IPS-15b (cell line): Measurements from ENCODE around the gene HIVEP2.

Experiments
- H3K27me3 ChIP-seq: one replicate; pipeline ENCODE4 v1.6.1; 2013; ENCODE audit warnings: low read length; ENCODE audit not compliant: control insufficient read depth, insufficient read depth
- H3K36me3 ChIP-seq: one replicate; pipeline ENCODE4 v1.6.1; 2013; ENCODE audit warnings: low read length; ENCODE audit not compliant: control insufficient read depth, insufficient read depth
- H3K4me1 ChIP-seq: one replicate; pipeline ENCODE4 v1.6.1; 2013; ENCODE audit warnings: mild to moderate bottlenecking, low read length; ENCODE audit not compliant: control insufficient read depth, insufficient read depth
- H3K4me3 ChIP-seq: one replicate; pipeline ENCODE4 v1.5.1; 2013; ENCODE audit warnings: low read depth, low read length
- H3K9ac ChIP-seq: one replicate; pipeline ENCODE4 v1.6.1; 2013; ENCODE audit warnings: low read depth, mild to moderate bottlenecking, low read length
- H3K9me3 ChIP-seq: one replicate; pipeline ENCODE4 v1.6.1; 2013; ENCODE audit warnings: mild to moderate bottlenecking, low read length; ENCODE audit not compliant: control insufficient read depth, insufficient read depth

HIVEP2 gene

DNA sequence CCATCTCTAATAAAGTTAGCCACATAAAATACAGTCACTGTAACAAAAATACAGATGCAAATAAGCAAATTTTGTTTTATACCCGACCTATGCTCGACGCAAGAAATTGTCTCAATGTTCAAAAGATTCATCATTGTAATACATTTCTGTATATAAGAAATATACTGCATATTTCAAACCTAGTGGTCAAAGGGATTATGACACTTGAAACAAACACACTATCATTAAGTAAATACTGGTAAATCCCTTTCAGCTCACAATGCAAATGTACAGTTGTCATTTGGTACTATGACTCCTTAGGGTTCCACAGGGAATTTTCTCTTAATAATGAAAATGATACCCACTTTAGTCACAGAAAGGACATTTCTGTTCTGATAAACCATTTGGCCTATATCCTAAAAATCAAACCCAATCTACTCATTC lies 2.2 kb downstream of the HIVEP2 start:
- no peak overlapping the region for H3K9ac ChIP-seq
- H3K4me1 ChIP-seq, result peaks cover 2% of the 10 kb centered on the region
- no peak overlapping the region for H3K4me3 ChIP-seq
- H3K27me3 ChIP-seq, result no peaks in the 10 kb centered on the region
- no peaks in the 10 kb centered on the region for H3K9me3 ChIP-seq
- H3K36me3 ChIP-seq, result no peaks in the 10 kb centered on the region

- H3K9me3 ChIP-seq, result no peaks in the 10 kb centered on the region
- H3K36me3 ChIP-seq, result no peaks in the 10 kb centered on the region
- no peak overlapping the region for H3K4me3 ChIP-seq
- no peak overlapping the region for H3K9ac ChIP-seq
- H3K27me3 ChIP-seq, result no peaks in the 10 kb centered on the region
- peaks cover 2% of the 10 kb centered on the region for H3K4me1 ChIP-seq
Observed at GRCh38 chr6:142942238-142942637, 2.7 kb downstream of the HIVEP2 start.

GRCh38 chr6:142941018-142941417 lies 4.0 kb downstream of the HIVEP2 start:
- no peak overlapping the region for H3K4me3 ChIP-seq
- H3K36me3 ChIP-seq, result no peaks in the 10 kb centered on the region
- H3K27me3 ChIP-seq, result no peaks in the 10 kb centered on the region
- H3K9ac ChIP-seq, result no peak overlapping the region
- H3K4me1 ChIP-seq, result peaks cover 2% of the 10 kb centered on the region
- no peaks in the 10 kb centered on the region for H3K9me3 ChIP-seq

- Histone ChIP-seq H3K9ac (no peak overlapping the region), H3K36me3 (no peaks in the 10 kb centered on the region), H3K27me3 (no peaks in the 10 kb centered on the region), H3K4me3 (no peak overlapping the region), H3K9me3 (no peaks in the 10 kb centered on the region), H3K4me1 (peaks cover 2% of the 10 kb centered on the region)
Observed at GRCh38 chr6:142940487-142940886, 4.5 kb downstream of the HIVEP2 start.

DNA sequence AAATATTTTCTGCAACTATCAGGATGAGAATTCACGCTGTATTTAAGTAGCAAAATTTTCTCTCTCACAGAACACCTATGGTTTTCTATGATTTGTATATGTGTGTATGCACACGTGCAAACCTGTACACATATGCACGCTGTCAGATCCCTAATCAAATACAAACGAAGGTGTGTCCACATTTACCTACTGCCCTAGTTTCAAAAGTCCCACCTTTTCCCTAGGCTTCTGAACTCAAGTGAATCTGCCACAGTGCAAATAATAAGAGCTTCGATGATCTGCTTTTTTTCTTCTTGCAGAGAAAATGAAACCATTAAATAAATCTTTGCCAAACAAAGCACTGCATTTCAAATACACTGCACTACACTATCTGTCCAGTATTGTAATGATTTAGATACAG lies 6.5 kb downstream of the HIVEP2 start:
- H3K27me3 ChIP-seq, result no peaks in the 10 kb centered on the region
- no peaks in the 10 kb centered on the region for H3K36me3 ChIP-seq
- H3K4me3 ChIP-seq, result no peak overlapping the region
- no peaks in the 10 kb centered on the region for H3K9me3 ChIP-seq
- no peak overlapping the region for H3K9ac ChIP-seq
- H3K4me1 ChIP-seq, result peaks cover 2% of the 10 kb centered on the region

GRCh38 chr6:142937986-142938385 lies 7.0 kb downstream of the HIVEP2 start:
- Histone ChIP-seq H3K9ac (no peak overlapping the region), H3K9me3 (no peaks in the 10 kb centered on the region), H3K4me3 (no peak overlapping the region), H3K36me3 (no peaks in the 10 kb centered on the region), H3K27me3 (no peaks in the 10 kb centered on the region), H3K4me1 (no peaks in the 10 kb centered on the region)

DNA sequence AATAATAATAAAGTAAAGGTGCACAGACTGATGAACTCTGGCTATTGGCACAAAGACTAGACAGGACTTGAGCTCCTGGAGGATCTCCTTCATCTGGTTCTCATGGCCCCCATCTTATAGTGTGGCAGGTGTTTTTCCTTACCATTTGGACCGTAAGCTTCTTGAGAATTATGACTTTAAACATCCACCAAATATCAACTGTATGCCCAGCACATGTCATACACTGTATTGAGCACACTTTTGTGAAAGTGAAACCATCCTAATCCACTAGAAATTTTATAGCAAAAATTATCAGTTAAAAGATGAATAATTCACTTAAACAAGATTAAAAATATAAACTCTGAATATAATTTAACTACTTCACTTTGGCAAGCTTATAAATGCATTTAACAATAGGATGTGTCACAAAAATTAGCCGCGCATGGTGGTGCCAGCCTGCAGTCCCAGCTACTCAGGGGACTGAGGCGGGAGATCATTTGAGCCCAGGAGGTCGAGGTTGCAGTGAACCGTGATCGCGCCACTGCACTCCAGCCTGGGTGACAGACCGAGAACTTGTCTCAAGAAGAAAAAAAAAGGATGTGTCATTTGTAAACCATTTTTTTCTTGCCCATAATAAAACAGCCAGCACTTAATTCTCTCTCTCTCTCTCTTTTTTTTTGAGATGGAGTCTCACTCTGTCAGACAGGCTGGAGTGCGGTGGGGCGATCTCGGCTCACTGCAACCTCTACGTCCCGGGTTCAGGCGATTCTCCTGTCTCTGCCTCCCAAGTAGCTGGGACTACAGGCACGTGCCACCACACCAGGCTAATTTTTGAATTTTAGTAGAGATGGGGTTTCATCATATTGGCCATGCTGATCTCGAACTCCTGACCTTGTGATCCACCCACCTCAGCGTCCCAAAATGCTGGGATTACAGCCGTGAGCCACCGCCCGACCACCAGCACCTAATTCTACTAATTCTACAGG lies 9.1 kb downstream of the HIVEP2 start:
- H3K4me1 ChIP-seq, result no peaks in the 10 kb centered on the region
- no peak overlapping the region for H3K9ac ChIP-seq
- H3K27me3 ChIP-seq, result no peaks in the 10 kb centered on the region
- no peak overlapping the region for H3K4me3 ChIP-seq
- no peaks in the 10 kb centered on the region for H3K9me3 ChIP-seq
- H3K36me3 ChIP-seq, result no peaks in the 10 kb centered on the region

DNA sequence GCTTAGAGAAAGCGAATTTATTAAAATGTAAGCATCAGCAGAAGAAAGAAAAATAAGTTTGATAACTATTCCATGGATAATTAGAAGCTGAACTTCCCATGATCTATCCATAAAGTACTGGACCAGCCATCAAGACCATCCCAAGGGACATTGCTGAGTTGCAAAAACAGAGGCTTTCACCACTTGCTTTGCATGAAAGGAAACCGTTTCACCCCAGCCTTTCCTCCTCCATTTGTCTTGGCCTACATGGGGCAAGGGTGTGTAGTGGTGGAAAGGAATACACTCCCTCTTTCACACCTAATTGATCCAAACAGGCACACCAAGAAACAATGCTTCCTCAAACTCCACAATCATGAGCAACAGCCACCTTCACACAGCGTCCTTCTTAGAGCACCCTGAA lies 10.4 kb downstream of the HIVEP2 start:
- Histone ChIP-seq H3K4me1 (no peaks in the 10 kb centered on the region), H3K9me3 (no peaks in the 10 kb centered on the region), H3K27me3 (no peaks in the 10 kb centered on the region), H3K9ac (no peak overlapping the region), H3K36me3 (no peaks in the 10 kb centered on the region), H3K4me3 (no peak overlapping the region)

DNA sequence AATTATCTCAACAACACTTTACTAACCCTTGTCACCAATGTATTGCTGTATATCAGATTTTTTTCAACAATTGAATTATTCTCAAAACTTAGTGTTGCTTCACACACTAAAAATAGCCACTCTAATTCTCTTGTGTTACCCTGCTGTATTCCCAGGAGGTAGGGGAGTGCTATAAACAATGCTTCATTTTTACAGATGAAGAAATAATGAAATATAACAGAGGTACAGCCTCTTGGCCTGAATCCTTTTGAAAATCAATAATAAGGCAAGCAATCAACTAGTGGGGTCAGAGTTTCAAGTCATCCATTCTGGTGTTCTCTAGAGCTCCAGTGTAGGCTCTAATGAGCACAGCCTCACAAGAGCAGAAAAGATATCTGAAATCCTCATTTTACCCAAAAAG lies 10.9 kb downstream of the HIVEP2 start:
- H3K4me1 ChIP-seq, result no peaks in the 10 kb centered on the region
- H3K9me3 ChIP-seq, result no peaks in the 10 kb centered on the region
- no peaks in the 10 kb centered on the region for H3K36me3 ChIP-seq
- no peak overlapping the region for H3K9ac ChIP-seq
- H3K4me3 ChIP-seq, result no peak overlapping the region
- H3K27me3 ChIP-seq, result no peaks in the 10 kb centered on the region

DNA sequence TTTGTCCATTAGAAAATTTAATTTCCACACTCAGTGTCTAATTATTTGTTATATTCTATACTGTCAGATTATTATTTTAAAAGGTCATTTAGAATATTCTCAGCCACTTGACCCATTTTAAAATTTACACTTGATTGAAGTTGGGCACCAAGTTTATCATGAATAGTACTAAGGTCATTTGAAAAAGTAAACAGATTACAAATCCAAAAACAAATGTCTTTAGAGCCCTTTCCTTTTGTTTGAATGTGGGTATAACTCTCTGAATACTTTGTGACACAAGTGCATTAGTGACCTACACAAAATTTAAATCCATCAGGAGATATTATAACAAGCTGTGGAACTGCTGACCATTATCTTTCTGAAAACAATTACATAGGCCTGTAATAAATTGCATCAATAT lies 11.3 kb downstream of the HIVEP2 start:
- Histone ChIP-seq H3K4me3 (no peak overlapping the region), H3K4me1 (no peaks in the 10 kb centered on the region), H3K36me3 (no peaks in the 10 kb centered on the region), H3K9ac (no peak overlapping the region), H3K27me3 (no peaks in the 10 kb centered on the region), H3K9me3 (no peaks in the 10 kb centered on the region)

- peaks cover 3% of the 10 kb centered on the region for H3K27me3 ChIP-seq
- no peak overlapping the region for H3K9ac ChIP-seq
- no peak overlapping the region for H3K4me3 ChIP-seq
- no peaks in the 10 kb centered on the region for H3K9me3 ChIP-seq
- no peaks in the 10 kb centered on the region for H3K36me3 ChIP-seq
- H3K4me1 ChIP-seq, result no peaks in the 10 kb centered on the region
Observed at GRCh38 chr6:142932889-142933288, 12.1 kb downstream of the HIVEP2 start.

GRCh38 chr6:142929751-142930358 lies 15.1 kb downstream of the HIVEP2 start:
- Histone ChIP-seq H3K4me3 (no peak overlapping the region), H3K36me3 (no peaks in the 10 kb centered on the region), H3K9ac (no peak overlapping the region), H3K4me1 (peaks cover 3% of the 10 kb centered on the region), H3K27me3 (peaks cover 3% of the 10 kb centered on the region), H3K9me3 (no peaks in the 10 kb centered on the region)
